Smooth muscle cell (in vitro differentiated cells): ENCODE measurements around the gene HAAO. TPM values are rescaled to one million over a fixed set of nuclear protein-coding genes. Genes with fewer than 3 reads are reported as not detected.

Experiments
- DNase-seq: peaks from one replicate; lab custom pipeline; 2025; ENCODE audit not compliant: unreplicated experiment; lab: John Stamatoyannopoulos, UW
- H2AFZ ChIP-seq: fragments of 200-600 bp; sonication (generic); 2 replicates; pipeline ENCODE4 v1.6.0; 2016; ENCODE audit warnings: antibody characterized with exemption, low read depth, mild to moderate bottlenecking
- H3F3A ChIP-seq: fragments of 200-600 bp; sonication (generic); 2 replicates; pipeline ENCODE4 v1.6.0; 2017; ENCODE audit warnings: antibody characterized with exemption, low read depth
- H3K27ac ChIP-seq: fragments of 200-600 bp; sonication (generic); 2 replicates; pipeline ENCODE4 v1.5.1; 2016; ENCODE audit warnings: low read depth, mild to moderate bottlenecking
- H3K27me3 ChIP-seq: fragments of 200-600 bp; sonication (generic); 2 replicates; pipeline ENCODE4 v1.6.1; 2016; ENCODE audit warnings: low read depth, mild to moderate bottlenecking
- H3K36me3 ChIP-seq: fragments of 200-600 bp; sonication (generic); 2 replicates; pipeline ENCODE4 v1.5.1; 2016; ENCODE audit warnings: low read depth
- H3K4me1 ChIP-seq: fragments of 200-600 bp; sonication (generic); 2 replicates; pipeline ENCODE4 v1.5.1; 2016; ENCODE audit warnings: low read depth
- H3K4me2 ChIP-seq: fragments of 200-600 bp; sonication (generic); 2 replicates; pipeline ENCODE4 v1.6.0; 2016; ENCODE audit warnings: mild to moderate bottlenecking
- H3K4me3 ChIP-seq: fragments of 200-600 bp; sonication (generic); 2 replicates; pipeline ENCODE4 v1.5.1; 2016; ENCODE audit warnings: mild to moderate bottlenecking
- H3K79me2 ChIP-seq: fragments of 200-600 bp; sonication (generic); 2 replicates; pipeline ENCODE4 v1.6.0; 2016; ENCODE audit warnings: low read depth, mild to moderate bottlenecking
- H3K9ac ChIP-seq: fragments of 200-600 bp; sonication (generic); 2 replicates; pipeline ENCODE4 v1.6.0; 2016; ENCODE audit warnings: low read depth
- H3K9me3 ChIP-seq: fragments of 200-600 bp; sonication (generic); replicated peaks from 2 replicates; pipeline ENCODE4 v1.5.1; 2016; ENCODE audit warnings: low read depth
- H4K20me1 ChIP-seq: fragments of 200-600 bp; sonication (generic); 2 replicates; pipeline ENCODE4 v1.6.0; 2016; ENCODE audit warnings: low read depth
- WGBS: methylation state at CpG from one replicate; pipeline ENCODE4 v1.1.7; 2016; ENCODE audit warnings: low lambda C conversion rate; 5-methylcytosine and 5-hydroxymethylcytosine counted together
- polyA plus RNA-seq: library from polyadenylated mRNA; unstranded; fragments of >200 nt; fragmentation: Nextera tagmentation; extraction: Ambion mirVana; gene quantifications from 2 replicates; pipeline ENCODE4 v1.2.1, GENCODE V29; 2016
- total RNA-seq: library from RNA; depleted of rRNA; stranded (reverse); fragments of >200 nt; gene quantifications from 2 replicates; pipeline ENCODE4 v1.2.3, GENCODE V29; 2014
- TF ChIP-seq, protein P1 (sequence below): fragments of 200-600 bp; sonication (generic); IDR thresholded peaks from 2 replicates; pipeline ENCODE4 v1.5.1; 2017; ENCODE audit warnings: borderline replicate concordance, mild to moderate bottlenecking, antibody characterized with exemption; ENCODE audit not compliant: insufficient read depth, poor library complexity, severe bottlenecking

HAAO gene
- total and polyA plus RNA-seq, 2 experiments from 2014 or later, result 4.5 to 10.3 TPM

DNA sequence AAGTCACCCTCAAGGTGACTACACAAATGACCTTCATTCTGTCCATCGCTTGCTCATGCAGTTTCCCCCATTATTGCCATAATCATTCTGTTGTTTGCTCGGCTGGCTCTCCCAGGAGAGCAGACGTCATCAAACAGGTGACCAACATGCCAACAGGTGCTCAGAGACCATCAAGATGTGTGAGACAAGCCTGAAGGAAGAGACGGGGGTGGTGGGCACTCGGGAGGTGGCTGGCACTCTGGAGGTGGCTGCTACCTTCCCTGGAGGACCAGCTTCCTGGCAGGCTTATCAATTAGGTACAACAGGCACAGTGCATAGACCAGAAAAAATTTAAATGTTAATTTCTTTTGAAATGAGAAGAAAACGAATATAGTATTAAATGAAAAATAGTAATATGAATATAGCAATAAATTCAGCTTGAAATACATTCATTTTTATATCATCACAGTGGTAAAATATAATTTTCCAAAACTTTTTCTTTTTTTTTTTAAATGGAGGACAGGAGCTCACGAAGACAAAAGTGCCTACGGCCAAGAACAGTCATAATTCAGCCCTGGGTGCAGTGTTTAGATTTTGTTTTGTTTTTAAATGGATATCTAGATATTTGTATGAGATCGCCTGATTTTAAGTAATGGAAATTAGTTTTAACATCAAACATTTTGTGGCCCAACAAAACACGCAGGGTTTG is 16.9 kb upstream of the HAAO start:
- Histone ChIP-seq H3K79me2 (no peaks in the 10 kb centered on the region), H3K36me3 (no peaks in the 10 kb centered on the region), H3K27me3 (no peaks in the 10 kb centered on the region), H3K27ac (peak overlapping the region; percentile 92), H3K4me2 (peak overlapping the region; percentile 84), H4K20me1 (no peaks in the 10 kb centered on the region), H3K4me3 (peak overlapping the region; percentile 62), H3K4me1 (peaks cover 6% of the 10 kb centered on the region), H2AFZ (peak overlapping the region; percentile 75), H3K9ac (peak overlapping the region; percentile 92), H3F3A (no peaks in the 10 kb centered on the region), H3K9me3 (no peaks in the 10 kb centered on the region)
- DNase-seq, result no peak
- TF ChIP-seq, protein P1, sequence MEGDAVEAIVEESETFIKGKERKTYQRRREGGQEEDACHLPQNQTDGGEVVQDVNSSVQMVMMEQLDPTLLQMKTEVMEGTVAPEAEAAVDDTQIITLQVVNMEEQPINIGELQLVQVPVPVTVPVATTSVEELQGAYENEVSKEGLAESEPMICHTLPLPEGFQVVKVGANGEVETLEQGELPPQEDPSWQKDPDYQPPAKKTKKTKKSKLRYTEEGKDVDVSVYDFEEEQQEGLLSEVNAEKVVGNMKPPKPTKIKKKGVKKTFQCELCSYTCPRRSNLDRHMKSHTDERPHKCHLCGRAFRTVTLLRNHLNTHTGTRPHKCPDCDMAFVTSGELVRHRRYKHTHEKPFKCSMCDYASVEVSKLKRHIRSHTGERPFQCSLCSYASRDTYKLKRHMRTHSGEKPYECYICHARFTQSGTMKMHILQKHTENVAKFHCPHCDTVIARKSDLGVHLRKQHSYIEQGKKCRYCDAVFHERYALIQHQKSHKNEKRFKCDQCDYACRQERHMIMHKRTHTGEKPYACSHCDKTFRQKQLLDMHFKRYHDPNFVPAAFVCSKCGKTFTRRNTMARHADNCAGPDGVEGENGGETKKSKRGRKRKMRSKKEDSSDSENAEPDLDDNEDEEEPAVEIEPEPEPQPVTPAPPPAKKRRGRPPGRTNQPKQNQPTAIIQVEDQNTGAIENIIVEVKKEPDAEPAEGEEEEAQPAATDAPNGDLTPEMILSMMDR, result no peak
- WGBS, result 52% methylated on average over 10 of the region's 10 CpGs

DNA sequence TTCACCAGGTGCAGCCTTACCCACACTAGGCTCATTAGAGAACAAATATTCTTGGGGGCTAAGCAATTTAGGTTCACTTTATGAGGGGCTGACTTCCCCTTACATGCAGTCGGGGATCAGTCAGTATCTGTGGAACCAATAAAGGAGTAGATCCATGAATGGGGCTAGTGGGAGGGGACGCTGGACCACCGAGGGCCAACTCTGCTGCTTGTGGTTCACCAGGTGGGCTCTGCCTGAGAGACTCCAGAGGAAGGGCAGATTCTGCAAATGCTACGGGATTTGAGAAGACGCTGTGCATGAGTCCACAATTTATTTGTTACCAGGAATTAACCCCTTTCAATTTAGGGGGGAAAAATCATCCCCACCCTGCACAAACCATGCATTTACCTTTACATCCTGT is 15.9 kb upstream of the HAAO start:
- Histone ChIP-seq H4K20me1 (no peaks in the 10 kb centered on the region), H3K9ac (no peak overlapping the region), H2AFZ (no peak overlapping the region), H3K27me3 (no peaks in the 10 kb centered on the region), H3F3A (no peaks in the 10 kb centered on the region), H3K27ac (no peak overlapping the region), H3K4me2 (no peak overlapping the region), H3K9me3 (no peaks in the 10 kb centered on the region), H3K36me3 (no peaks in the 10 kb centered on the region), H3K4me1 (peaks cover 6% of the 10 kb centered on the region), H3K4me3 (no peak overlapping the region), H3K79me2 (no peaks in the 10 kb centered on the region)
- WGBS, result 97% methylated on average over 5 of the region's 5 CpGs
- TF ChIP-seq, protein P1, result no peak
- no peak for DNase-seq

DNA sequence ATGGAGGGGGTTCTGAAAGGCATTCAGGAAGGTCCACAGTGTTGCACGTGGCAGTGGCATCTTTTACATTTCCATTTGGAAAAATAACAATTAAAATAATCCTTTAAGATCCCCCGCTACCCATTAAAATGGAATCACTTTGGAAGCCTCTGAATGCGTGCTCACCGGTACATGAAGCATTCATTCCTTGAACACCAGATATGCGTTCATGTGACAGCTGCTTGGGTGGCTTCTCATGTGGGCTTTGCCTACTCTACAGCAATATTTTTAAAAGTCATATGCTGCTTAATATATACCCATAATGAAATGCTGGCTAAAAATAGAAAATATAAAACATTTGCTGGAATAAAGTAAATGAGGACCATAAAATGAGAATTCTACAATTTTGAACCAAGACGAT is 14.4 kb upstream of the HAAO start:
- Histone ChIP-seq H3K79me2 (no peaks in the 10 kb centered on the region), H3K27me3 (no peaks in the 10 kb centered on the region), H3K9ac (no peak overlapping the region), H3F3A (no peaks in the 10 kb centered on the region), H3K27ac (no peak overlapping the region), H3K36me3 (no peaks in the 10 kb centered on the region), H3K4me2 (no peak overlapping the region), H2AFZ (no peak overlapping the region), H3K9me3 (no peaks in the 10 kb centered on the region), H4K20me1 (no peaks in the 10 kb centered on the region), H3K4me3 (no peak overlapping the region), H3K4me1 (peaks cover 6% of the 10 kb centered on the region)
- WGBS, result 92% methylated on average over 6 of the region's 6 CpGs
- TF ChIP-seq, protein P1, result no peak
- no peak for DNase-seq

DNA sequence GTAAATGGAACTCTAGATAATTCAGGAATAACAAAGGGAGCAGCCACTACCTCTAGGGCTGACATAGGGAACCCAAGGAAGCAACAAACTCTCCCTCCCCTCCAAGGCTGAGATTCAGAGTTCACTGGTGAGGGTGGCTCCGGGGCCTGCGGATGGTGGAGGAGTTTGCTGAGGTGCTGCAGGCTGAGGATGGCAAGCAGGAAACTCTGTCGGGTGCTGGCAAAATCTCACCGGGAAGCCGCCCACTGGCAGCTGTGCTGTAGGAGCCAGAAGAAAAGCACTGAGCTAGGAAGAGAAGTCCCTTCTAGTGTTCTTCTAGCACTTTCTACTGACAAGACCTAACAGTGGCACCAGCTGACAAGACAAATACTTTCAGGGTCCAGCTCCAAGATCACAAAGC is 12.5 kb upstream of the HAAO start:
- no peak overlapping the region for H3K27ac ChIP-seq
- H3K4me3 ChIP-seq, result no peak overlapping the region
- no peaks in the 10 kb centered on the region for H3K36me3 ChIP-seq
- no peak overlapping the region for H3K9ac ChIP-seq
- H3F3A ChIP-seq, result no peaks in the 10 kb centered on the region
- WGBS, result 74% methylated on average over 5 of the region's 5 CpGs
- H3K27me3 ChIP-seq, result no peaks in the 10 kb centered on the region
- H3K9me3 ChIP-seq, result no peaks in the 10 kb centered on the region
- no peak for DNase-seq
- H3K4me2 ChIP-seq, result no peak overlapping the region
- peaks cover 6% of the 10 kb centered on the region for H3K4me1 ChIP-seq
- no peaks in the 10 kb centered on the region for H4K20me1 ChIP-seq
- no peaks in the 10 kb centered on the region for H3K79me2 ChIP-seq
- TF ChIP-seq, protein P1, result no peak
- H2AFZ ChIP-seq, result no peak overlapping the region
